GM19455 (cell line): ENCODE results near the gene CPNE4.

Experiments
- ATAC-seq: cut with Tn5 transposase; IDR thresholded peaks from one replicate; pipeline ENCODE4 v1.9.1; 2021; ENCODE audit not compliant: unreplicated experiment

Gene CPNE4

GRCh38 chr3:131708241-131708640 lies 326.6 kb downstream of the CPNE4 start:
- ATAC-seq, result no peak

GRCh38 chr3:131705558-131706051 lies 329.2 kb downstream of the CPNE4 start:
- ATAC-seq, result peak; percentile 84

GRCh38 chr3:131705099-131705498 lies 329.7 kb downstream of the CPNE4 start:
- no peak for ATAC-seq

- ATAC-seq, result no peak
Measured at GRCh38 chr3:131704098-131704497, 330.7 kb downstream of the CPNE4 start.

GRCh38 chr3:131702146-131702545 lies 332.7 kb downstream of the CPNE4 start:
- ATAC-seq, result no peak

GRCh38 chr3:131701153-131701770 lies 333.6 kb downstream of the CPNE4 start:
- no peak for ATAC-seq

GRCh38 chr3:131699001-131699400 lies 335.8 kb downstream of the CPNE4 start:
- ATAC-seq, result no peak

GRCh38 chr3:131694376-131694775 lies 340.4 kb downstream of the CPNE4 start:
- ATAC-seq, result no peak

GRCh38 chr3:131692356-131692755 lies 342.5 kb downstream of the CPNE4 start:
- ATAC-seq, result no peak

- ATAC-seq, result no peak
Measured at GRCh38 chr3:131690800-131691199, 344.0 kb downstream of the CPNE4 start.

GRCh38 chr3:131688370-131688769 lies 346.4 kb downstream of the CPNE4 start:
- ATAC-seq, result no peak

GRCh38 chr3:131669600-131669999 lies 365.2 kb downstream of the CPNE4 start:
- ATAC-seq, result no peak

- no peak for ATAC-seq
Measured at GRCh38 chr3:131658771-131659170, 376.0 kb downstream of the CPNE4 start.

GRCh38 chr3:131658115-131658514 lies 376.7 kb downstream of the CPNE4 start:
- ATAC-seq, result no peak

- ATAC-seq, result no peak
Measured at GRCh38 chr3:131655070-131655690, 379.6 kb downstream of the CPNE4 start.

GRCh38 chr3:131645638-131646037 lies 389.2 kb downstream of the CPNE4 start:
- ATAC-seq, result no peak

- ATAC-seq, result no peak
Measured at GRCh38 chr3:131636266-131636775, 398.5 kb downstream of the CPNE4 start.

- ATAC-seq, result no peak
Measured at GRCh38 chr3:131630807-131631206, 404.0 kb downstream of the CPNE4 start.

GRCh38 chr3:131630097-131630496 lies 404.7 kb downstream of the CPNE4 start:
- ATAC-seq, result peak; percentile 87

- ATAC-seq, result no peak
Measured at GRCh38 chr3:131623431-131623830, 411.4 kb downstream of the CPNE4 start.

GRCh38 chr3:131622726-131623125 lies 412.1 kb downstream of the CPNE4 start:
- no peak for ATAC-seq

- no peak for ATAC-seq
Measured at GRCh38 chr3:131620977-131621376, 413.8 kb downstream of the CPNE4 start.

- ATAC-seq, result no peak
Measured at GRCh38 chr3:131619821-131620220, 415.0 kb downstream of the CPNE4 start.
